Right cardiac atrium (tissue), 5 donors: Measurements from ENCODE around the gene NODAL. TPM values are rescaled to one million over a fixed set of nuclear protein-coding genes. Genes with fewer than 3 reads are reported as not detected.

ENCODE experiments used
- ATAC-seq, 2 donors: fragments of 200-7000 bp; cut with Tn5 transposase; one replicate each; pipeline versions ENCODE4 v1.8.0 to v1.9.1; 2020; ENCODE audit warnings: moderate library complexity in 2 of 2, mild to moderate bottlenecking in 1 of 2
- DNase-seq, 3 donors: peaks; one replicate each; pipeline ENCODE4 v3.0.0-alpha.2; 2020
- H3K27ac ChIP-seq: one replicate; pipeline ENCODE4 v1.5.1; 2013; ENCODE audit warnings: mild to moderate bottlenecking, low read length, control low read depth, moderate library complexity
- H3K27me3 ChIP-seq: one replicate; pipeline ENCODE4 v1.6.1; 2013; ENCODE audit not compliant: control insufficient read depth, insufficient read depth
- H3K4me1 ChIP-seq: one replicate; pipeline ENCODE4 v1.6.1; 2013; ENCODE audit warnings: low read length; ENCODE audit not compliant: control insufficient read depth, insufficient read depth
- H3K4me3 ChIP-seq: one replicate; pipeline ENCODE4 v1.5.1; 2013; ENCODE audit warnings: low read length, control low read depth
- H3K9me3 ChIP-seq: one replicate; pipeline ENCODE4 v1.6.1; 2013; ENCODE audit warnings: low read length; ENCODE audit not compliant: control insufficient read depth
- WGBS: extraction: QIAGEN DNeasy Blood & Tissue Kit; methylation state at CpG from one replicate; pipeline ENCODE4 v1.1.7; 2013; 5-methylcytosine and 5-hydroxymethylcytosine counted together
- intact Hi-C, 4 donors: fragments of 100-400 bp; cut with DNase I; formaldehyde crosslinking; loops; one replicate each; pipeline versions ENCODE4 v1.11.0 to v1.14.0; 2022 to 2023
- polyA plus RNA-seq: library from polyadenylated mRNA; stranded (reverse); fragments of 200-250 nt; gene quantifications from one replicate; pipeline ENCODE4 v1.2.3, GENCODE V29; 2013
- total RNA-seq, 4 donors: library from RNA; stranded (reverse); fragmentation: NEBNext Ultra II Directional; extraction: Animal tissue kit (Norgen Biotek cat#: 25700); gene quantifications; one replicate each; pipeline ENCODE4 v1.2.1, GENCODE V29; 2021
- donor health status: healthy with polysubstance abuse.
- donor health status: DM: no; HTN: yes; CAD: no.
- donor health status: DM: no; HTN: no; CAD: no.
- donor health status: DM: no; HTN: yes; CAD: no; lungs with severe emphysema.
- donor health status: DM: yes; HTN: yes; CAD: no.

NODAL gene
- total and polyA plus RNA-seq, 5 donors: not detected

DNA sequence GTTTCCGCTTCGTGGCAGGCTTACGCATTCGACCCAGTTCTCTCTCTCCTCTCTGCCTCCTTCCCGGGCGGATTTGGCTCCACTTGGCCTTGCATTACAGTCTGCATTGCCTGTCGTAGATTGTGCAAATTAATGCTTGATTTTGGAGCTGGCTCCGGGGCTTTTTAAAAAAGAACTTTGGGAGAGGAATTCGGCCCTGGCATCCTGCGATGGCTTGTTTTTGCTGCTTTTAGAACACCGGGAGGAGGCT lies 36.8 kb downstream of the NODAL start:
- intact Hi-C loops: no loop called here
- Histone ChIP-seq H3K4me1 (peaks cover 6% of the 10 kb centered on the region), H3K27ac (peak overlapping the region; percentile 97), H3K4me3 (peak overlapping the region; percentile 66), H3K27me3 (no peaks in the 10 kb centered on the region), H3K9me3 (no peaks in the 10 kb centered on the region)
- ATAC-seq (peak; percentile 5 to 10), DNase-seq (no peak)
- WGBS: under 1% methylated on average over 11 of the region's 11 CpGs

DNA sequence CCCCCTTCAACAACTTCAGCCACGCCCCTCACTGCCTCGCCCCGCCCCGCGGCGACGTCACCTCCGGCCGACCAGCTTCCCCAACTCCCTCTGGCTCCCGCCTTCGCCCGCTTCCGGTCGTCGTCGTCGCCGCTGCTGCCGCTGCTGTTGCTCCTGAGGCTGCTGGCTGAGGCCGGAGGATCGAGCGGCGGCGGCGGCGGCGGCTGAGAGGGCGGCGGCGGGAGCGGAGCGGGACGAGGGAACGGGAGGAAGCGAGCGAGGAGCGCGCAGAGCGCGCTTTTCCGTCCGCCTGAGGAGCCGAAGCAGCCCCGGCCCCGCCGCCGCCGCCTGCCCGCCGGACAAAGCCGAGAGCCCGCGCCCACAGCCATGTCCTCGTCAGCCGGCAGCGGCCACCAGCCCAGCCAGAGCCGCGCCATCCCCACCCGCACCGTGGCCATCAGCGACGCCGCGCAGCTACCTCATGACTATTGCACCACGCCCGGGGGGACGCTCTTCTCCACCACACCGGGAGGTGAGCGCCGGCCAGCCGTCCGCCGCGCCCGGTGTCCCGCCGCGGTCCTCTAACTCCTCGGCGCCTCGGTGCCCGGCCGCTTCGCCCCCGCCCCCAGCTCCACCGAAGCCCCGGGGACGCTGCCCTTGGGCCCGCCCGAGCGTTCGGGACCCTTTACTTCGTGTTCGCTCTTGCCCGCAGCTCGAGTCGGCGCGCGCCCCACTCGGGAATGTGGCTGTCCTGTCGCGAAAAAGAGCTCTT lies 37.3 kb downstream of the NODAL start, which contains the start of gene EIF4EBP2:
EIF4EBP2 (plus strand) TSS at position 110 of the 751 bp plus-strand sequence; CDS start at position 367, 257 bp downstream.
- peak; percentile 97 to 100 (median 99) for DNase-seq
- Histone ChIP-seq H3K4me3 (peak within 1 kb of the TSS; percentile 66), H3K9me3 (no peaks in the 10 kb centered on the region), H3K27me3 (no peaks in the 10 kb centered on the region), H3K27ac (peak within 1 kb of the TSS; percentile 97), H3K4me1 (peaks cover 4% of the 10 kb centered on the region)
- under 1% methylated on average over 103 of the region's 103 CpGs for WGBS
- intact Hi-C loops: no loop called here
- ATAC-seq: peak; percentile 94 to 96

DNA sequence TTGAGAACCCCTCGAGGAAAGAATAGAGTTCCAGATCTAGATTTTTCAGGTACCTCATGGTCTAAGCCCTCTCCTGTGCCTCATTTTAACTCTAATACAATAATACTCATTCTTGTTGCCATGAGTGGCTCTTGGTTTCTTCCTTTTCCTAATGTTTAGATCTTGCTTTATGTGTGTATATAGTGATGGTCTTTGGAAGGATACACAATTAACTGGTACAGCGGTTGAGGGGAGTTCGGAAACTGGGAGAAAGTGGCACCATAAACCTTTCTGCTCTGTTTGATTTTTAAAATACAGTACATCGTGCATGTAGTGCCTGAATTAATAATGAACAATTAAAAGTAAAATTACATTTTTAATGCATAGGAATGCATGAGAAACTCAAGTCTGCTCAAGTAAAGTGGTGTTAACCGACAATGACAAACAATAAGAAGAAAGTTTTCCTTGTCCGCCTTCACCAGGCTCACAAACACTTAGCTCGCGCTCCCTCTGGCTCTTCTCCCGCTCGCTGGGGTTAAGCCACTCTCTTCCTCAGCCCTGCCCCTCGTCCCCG lies 37.9 kb downstream of the NODAL start:
- Histone ChIP-seq H3K27ac (no peak overlapping the region), H3K4me1 (peaks cover 2% of the 10 kb centered on the region), H3K27me3 (no peaks in the 10 kb centered on the region), H3K9me3 (no peaks in the 10 kb centered on the region), H3K4me3 (no peak overlapping the region)
- WGBS: 5% methylated on average over 12 of the region's 12 CpGs
- intact Hi-C loops: no loop called here
- ATAC-seq (no peak), DNase-seq (no peak)

DNA sequence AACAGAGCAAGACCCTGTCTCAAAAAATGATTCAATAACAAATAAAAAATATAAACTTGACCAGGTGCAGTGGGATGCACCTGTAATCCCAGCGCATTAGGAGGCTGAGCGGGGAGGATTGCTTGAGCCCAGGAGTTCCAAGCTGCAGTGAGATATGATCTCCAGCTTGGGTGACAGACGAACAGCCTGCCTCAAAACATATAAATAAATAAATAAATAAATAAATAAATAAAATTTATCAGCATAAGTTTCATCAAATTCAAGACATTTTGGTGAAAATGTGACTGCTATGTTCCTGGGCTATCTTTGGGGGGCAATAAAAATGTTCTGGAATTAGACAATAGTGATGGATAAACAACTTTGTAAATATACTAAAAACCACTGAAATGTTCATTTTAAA lies 42.3 kb downstream of the NODAL start:
- ATAC-seq (no peak), DNase-seq (no peak)
- Histone ChIP-seq H3K9me3 (no peaks in the 10 kb centered on the region), H3K4me1 (no peaks in the 10 kb centered on the region), H3K27me3 (no peaks in the 10 kb centered on the region), H3K4me3 (no peak overlapping the region), H3K27ac (no peak overlapping the region)
- intact Hi-C loops: no loop called here
- 98% methylated on average over 3 of the region's 3 CpGs for whole genome bisulfite sequencing

DNA sequence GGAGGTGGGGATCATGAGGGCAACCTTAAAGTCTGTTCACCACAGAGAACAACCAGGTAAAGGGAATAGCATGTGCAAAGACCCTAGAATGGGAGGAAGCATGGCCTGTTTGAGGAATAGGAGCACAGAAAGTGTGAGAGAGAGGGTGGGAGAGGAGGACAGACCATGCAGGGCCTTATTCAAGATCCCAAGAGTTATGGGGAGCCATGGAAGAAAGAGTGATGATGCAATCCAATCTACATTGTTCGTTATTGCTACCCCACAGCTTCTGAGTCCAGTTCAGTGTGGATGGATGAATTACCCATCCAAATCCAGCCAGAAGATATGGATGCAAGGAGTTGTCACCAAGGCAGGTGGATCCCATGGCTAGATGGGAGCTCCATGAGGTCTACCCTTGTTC lies 45.3 kb downstream of the NODAL start:
- no peak overlapping the region for H3K4me3 ChIP-seq
- ATAC-seq (no peak), DNase-seq (no peak)
- no peak overlapping the region for H3K27ac ChIP-seq
- intact Hi-C loops: no loop called here
- WGBS: 85% methylated on average over 1 of the region's 1 CpG
- H3K27me3 ChIP-seq: no peaks in the 10 kb centered on the region
- no peaks in the 10 kb centered on the region for H3K4me1 ChIP-seq
- no peaks in the 10 kb centered on the region for H3K9me3 ChIP-seq

DNA sequence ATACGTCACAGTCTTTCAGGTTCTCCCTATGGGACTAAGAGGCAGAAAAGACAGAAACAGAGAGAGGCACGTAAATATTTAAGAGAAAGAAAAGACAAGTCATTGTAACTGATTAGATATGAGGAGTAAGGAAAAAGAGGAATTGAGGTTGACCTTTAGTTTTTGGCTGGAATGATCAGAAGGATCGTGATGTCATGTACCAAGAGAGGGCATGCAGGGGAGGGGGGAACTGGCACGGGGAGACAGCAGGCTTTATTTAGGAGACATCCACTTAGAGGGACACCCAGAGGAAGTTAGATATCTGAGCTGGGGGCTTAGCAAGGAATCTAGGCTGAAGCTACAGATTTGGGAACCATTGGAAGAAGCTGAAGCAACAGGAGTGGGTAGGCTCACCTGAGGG lies 49.8 kb downstream of the NODAL start:
- no peaks in the 10 kb centered on the region for H3K4me1 ChIP-seq
- H3K4me3 ChIP-seq: no peak overlapping the region
- ATAC-seq: peak; percentile 54 to 63
- H3K27ac ChIP-seq: peak overlapping the region; percentile 68
- 14% methylated on average over 4 of the region's 4 CpGs for WGBS
- peak in 1 of 3 donors; percentile 45 for DNase-seq
- no peaks in the 10 kb centered on the region for H3K9me3 ChIP-seq
- H3K27me3 ChIP-seq: no peaks in the 10 kb centered on the region
- intact Hi-C loops: no loop called here

Other genes with a start within 250 kb of the NODAL start
- 10 to 100 TPM; 40.7 to 75.1 (median 68.6) TPM for gene PPA1, start 208.3 kb downstream of the NODAL start, total RNA-seq
- 99.2 TPM for gene PPA1, start 208.3 kb downstream of the NODAL start, polyA plus RNA-seq
- under 1 TPM in 1 of 4 donors, not detected in 3; 0.03 TPM for gene NPFFR1, start 157.7 kb downstream of the NODAL start, total RNA-seq
- gene NPFFR1, start 157.7 kb downstream of the NODAL start, polyA plus RNA-seq: 0.02 TPM
- 10 to 100 TPM; 17.7 to 46.4 (median 37.0) TPM for gene LRRC20, start 59.1 kb downstream of the NODAL start, total RNA-seq
- gene LRRC20, start 59.1 kb downstream of the NODAL start, polyA plus RNA-seq: 33.4 TPM
- 10 to 100 TPM; 69.7 to 91.1 (median 78.0) TPM for gene EIF4EBP2, start 37.5 kb downstream of the NODAL start, total RNA-seq
- 29.6 TPM for gene EIF4EBP2, start 37.5 kb downstream of the NODAL start, polyA plus RNA-seq
- 1 to 10 TPM; 4.3 to 7.7 (median 5.7) TPM for gene PALD1, start 37.1 kb upstream of the NODAL start, total RNA-seq
- gene PALD1, start 37.1 kb upstream of the NODAL start, polyA plus RNA-seq: 2.8 TPM
- 1 to 10 TPM in 3 of 4 donors, under 1 TPM in 1; 0.81 to 2.9 (median 1.9) TPM for gene PRF1, start 161.1 kb upstream of the NODAL start, total RNA-seq
- gene PRF1, start 161.1 kb upstream of the NODAL start, polyA plus RNA-seq: 1.1 TPM
- gene ADAMTS14, start 230.8 kb upstream of the NODAL start, total RNA-seq: under 1 TPM; 0.03 to 0.36 (median 0.19) TPM
- gene ADAMTS14, start 230.8 kb upstream of the NODAL start, polyA plus RNA-seq: 0.14 TPM